ENCODE data around the gene PPARD.

The PPARD gene

GRCh38 chr6:35473850-35474130 lies 131.4 kb downstream of the PPARD start:
- Histone ChIP-seq H3K9ac (ENCODE audit: insufficient read length) (no peak overlapping the region), H3K36me3 (ENCODE audit: insufficient read depth, low read length) (peaks cover 49% of the 10 kb centered on the region), H3K27ac (peak overlapping the region; percentile 31; the same call in 1 of the 2 replicates), H3K4me3 (no peak overlapping the region), H3K9me3 (ENCODE audit: low read depth, low read length) (no peaks in the 10 kb centered on the region)
- no peak for DNase-seq (ENCODE audit: low read depth, low spot score)
- no peak for TF ChIP-seq EZH2 (IDR thresholded peaks at IDR 0.05)
- no peak for TF ChIP-seq FOXP2 (optimal IDR thresholded peaks at IDR 0.05; ENCODE audit: control extremely low read depth, extremely low read length, insufficient read depth)
- TF ChIP-seq POLR2AphosphoS5 (IDR thresholded peaks at IDR 0.05; ENCODE audit: borderline replicate concordance, low read depth, low read length), result no peak; the same call in 1 of the 2 replicates

GRCh38 chr6:35474131-35474941 lies 132.0 kb downstream of the PPARD start:
- DNase-seq (ENCODE audit: low read depth, low spot score), result no peak
- H3K9me3 ChIP-seq (ENCODE audit: low read depth, low read length), result no peaks in the 10 kb centered on the region
- H3K9ac ChIP-seq (ENCODE audit: insufficient read length), result no peak overlapping the region
- no peak overlapping the region for H3K4me3 ChIP-seq
- peak overlapping the region; percentile 31; the same call in 1 of the 2 replicates for H3K27ac ChIP-seq
- peaks cover 43% of the 10 kb centered on the region for H3K36me3 ChIP-seq (ENCODE audit: insufficient read depth, low read length)
- TF ChIP-seq EZH2 (IDR thresholded peaks at IDR 0.05) (no peak), POLR2AphosphoS5 (IDR thresholded peaks at IDR 0.05; ENCODE audit: borderline replicate concordance, low read depth, low read length) (peak; percentile 64; the same call in 1 of the 2 replicates)

GRCh38 chr6:35474942-35475570 lies 132.7 kb downstream of the PPARD start:
- Histone ChIP-seq H3K9ac (ENCODE audit: insufficient read length) (no peak overlapping the region), H3K27ac (no peak overlapping the region), H3K4me3 (no peak overlapping the region), H3K9me3 (ENCODE audit: low read depth, low read length) (no peaks in the 10 kb centered on the region), H3K36me3 (ENCODE audit: insufficient read depth, low read length) (peaks cover 36% of the 10 kb centered on the region)
- DNase-seq (ENCODE audit: low read depth, low spot score), result no peak
- no peak for TF ChIP-seq POLR2AphosphoS5 (IDR thresholded peaks at IDR 0.05; ENCODE audit: borderline replicate concordance, low read depth, low read length)
- no peak for TF ChIP-seq FOXP2 (optimal IDR thresholded peaks at IDR 0.05; ENCODE audit: control extremely low read depth, extremely low read length, insufficient read depth)
- TF ChIP-seq EZH2 (IDR thresholded peaks at IDR 0.05), result no peak

- Histone ChIP-seq H3K27ac (no peak overlapping the region), H3K9me3 (ENCODE audit: low read depth, low read length) (no peaks in the 10 kb centered on the region), H3K4me3 (no peak overlapping the region), H3K36me3 (ENCODE audit: insufficient read depth, low read length) (peaks cover 31% of the 10 kb centered on the region), H3K9ac (ENCODE audit: insufficient read length) (no peak overlapping the region)
- no peak for TF ChIP-seq EZH2 (IDR thresholded peaks at IDR 0.05)
- peak; percentile 32; the same call in 1 of the 2 replicates for TF ChIP-seq POLR2AphosphoS5 (IDR thresholded peaks at IDR 0.05; ENCODE audit: borderline replicate concordance, low read depth, low read length)
- TF ChIP-seq FOXP2 (optimal IDR thresholded peaks at IDR 0.05; ENCODE audit: control extremely low read depth, extremely low read length, insufficient read depth), result no peak
- DNase-seq (ENCODE audit: low read depth, low spot score), result no peak
Observed at GRCh38 chr6:35475573-35475972, 133.2 kb downstream of the PPARD start.

GRCh38 chr6:35476004-35476403 lies 133.6 kb downstream of the PPARD start:
- Histone ChIP-seq H3K27ac (no peak overlapping the region), H3K9me3 (ENCODE audit: low read depth, low read length) (no peaks in the 10 kb centered on the region), H3K36me3 (ENCODE audit: insufficient read depth, low read length) (peaks cover 27% of the 10 kb centered on the region), H3K9ac (ENCODE audit: insufficient read length) (no peak overlapping the region), H3K4me3 (no peak overlapping the region)
- TF ChIP-seq POLR2AphosphoS5 (IDR thresholded peaks at IDR 0.05; ENCODE audit: borderline replicate concordance, low read depth, low read length), result no peak
- no peak for TF ChIP-seq FOXP2 (optimal IDR thresholded peaks at IDR 0.05; ENCODE audit: control extremely low read depth, extremely low read length, insufficient read depth)
- TF ChIP-seq EZH2 (IDR thresholded peaks at IDR 0.05), result no peak
- DNase-seq (ENCODE audit: low read depth, low spot score), result no peak

GRCh38 chr6:35477028-35477427 lies 134.7 kb downstream of the PPARD start:
- Histone ChIP-seq H3K9ac (ENCODE audit: insufficient read length) (no peak overlapping the region), H3K36me3 (ENCODE audit: insufficient read depth, low read length) (peaks cover 16% of the 10 kb centered on the region), H3K4me3 (no peak overlapping the region), H3K27ac (no peak overlapping the region), H3K9me3 (ENCODE audit: low read depth, low read length) (no peaks in the 10 kb centered on the region)
- TF ChIP-seq POLR2AphosphoS5 (IDR thresholded peaks at IDR 0.05; ENCODE audit: borderline replicate concordance, low read depth, low read length) (no peak), FOXP2 (optimal IDR thresholded peaks at IDR 0.05; ENCODE audit: control extremely low read depth, extremely low read length, insufficient read depth) (no peak), EZH2 (IDR thresholded peaks at IDR 0.05) (no peak)
- DNase-seq (ENCODE audit: low read depth, low spot score), result no peak
